CD4-positive, alpha-beta T cell (primary cell): Measurements from ENCODE around the gene CAVIN1. TPM values are rescaled to one million over a fixed set of nuclear protein-coding genes. Genes with fewer than 3 reads are reported as not detected.

Source experiments
- ATAC-seq: fragments of 200-7000 bp; cut with Tn5 transposase; one replicate; pipeline ENCODE4 v1.10.0; 2022; ENCODE audit warnings: mild to moderate bottlenecking; ENCODE audit not compliant: poor library complexity
- CTCF ChIA-PET: fragments of 350-600 bp; sonication (Branson Sonifier 250); formaldehyde crosslinking; loops from one replicate; lab custom pipeline; 2021; ENCODE audit warnings: antibody characterized with exemption, inconsistent platforms; lab: Charles Lee
- POLR2A ChIA-PET: fragments of 350-600 bp; sonication (Branson Sonifier 250); formaldehyde crosslinking; loops from one replicate; lab custom pipeline; 2021; ENCODE audit warnings: antibody characterized with exemption, inconsistent platforms; lab: Charles Lee
- DNase-seq, 14 experiments: peaks; one replicate each; pipeline ENCODE4 v3.0.0-alpha.2; 2013 to 2020; ENCODE audit warnings: mixed read lengths in 2 of 14
- H3K27ac ChIP-seq, 2 donors: one replicate each; pipeline versions ENCODE4 v1.5.1 to v1.7.0; 2013; ENCODE audit warnings: low read length in 2 of 2, low read depth in 1 of 2, mild to moderate bottlenecking in 1 of 2
- H3K27me3 ChIP-seq, 2 experiments: 1 replicate in 1 of 2; 2 replicates in 1 of 2; pipeline versions ENCODE4 v1.6.1 to v1.7.0; 2013; ENCODE audit warnings: low read length in 2 of 2, control low read depth in 1 of 2, mild to moderate bottlenecking in 1 of 2, moderate library complexity in 1 of 2; ENCODE audit not compliant: insufficient read depth in 2 of 2, control insufficient read depth in 1 of 2
- H3K36me3 ChIP-seq: one replicate; pipeline ENCODE4 v1.6.1; 2013; ENCODE audit warnings: low read length, control low read depth; ENCODE audit not compliant: insufficient read depth
- H3K4me1 ChIP-seq: one replicate; pipeline ENCODE4 v1.6.1; 2013; ENCODE audit warnings: low read length, control low read depth; ENCODE audit not compliant: insufficient read depth
- H3K4me3 ChIP-seq: one replicate; pipeline ENCODE4 v1.5.1; 2013; ENCODE audit warnings: mild to moderate bottlenecking, low read length, moderate library complexity
- H3K9me3 ChIP-seq, 2 experiments: 1 replicate in 1 of 2; 2 replicates in 1 of 2; pipeline versions ENCODE4 v1.6.1 to v1.7.0; 2013; ENCODE audit warnings: low read length in 2 of 2, mild to moderate bottlenecking in 2 of 2, control low read depth in 1 of 2, moderate library complexity in 1 of 2; ENCODE audit not compliant: control insufficient read depth in 1 of 2, insufficient read depth in 1 of 2
- H3K27ac Mint-ChIP-seq: one replicate; pipeline ENCODE4 v1.8.0; 2020; ENCODE audit warnings: mixed read lengths
- H3K27me3 Mint-ChIP-seq: one replicate; pipeline ENCODE4 v1.8.0; 2021; ENCODE audit warnings: mixed read lengths
- H3K36me3 Mint-ChIP-seq: one replicate; pipeline ENCODE4 v1.8.0; 2021; ENCODE audit warnings: low read depth, mixed read lengths
- H3K4me1 Mint-ChIP-seq: one replicate; pipeline ENCODE4 v1.8.0; 2021; ENCODE audit warnings: low read depth, mixed read lengths
- H3K4me3 Mint-ChIP-seq: one replicate; pipeline ENCODE4 v1.8.0; 2020; ENCODE audit warnings: mild to moderate bottlenecking, mixed read lengths
- H3K9me3 Mint-ChIP-seq: one replicate; pipeline ENCODE4 v1.8.0; 2020; ENCODE audit warnings: mixed read lengths
- CTCF ChIP-seq: fragments of 200-600 bp; IDR thresholded peaks from one replicate; pipeline ENCODE4 v1.8.0; 2022; ENCODE audit warnings: antibody characterized with exemption, mild to moderate bottlenecking
- intact Hi-C, 2 experiments: fragments of 100-400 bp; cut with DNase I in 1 of 2; cut with micrococcal nuclease in 1 of 2; formaldehyde crosslinking; loops; one replicate each; pipeline versions ENCODE4 v1.15.1 to v1.9.0; 2023 to 2025; cut with DNase I, micrococcal nuclease
- polyA plus RNA-seq, 2 donors: library from polyadenylated mRNA; unstranded; fragments of 120-200 nt; gene quantifications; one replicate each; pipeline ENCODE4 v1.2.1, GENCODE V29; 2013
- total RNA-seq, 174 experiments: library from RNA in 2 of 174; stranded (reverse) in 2 of 174; gene quantifications; one replicate each; pipeline ENCODE4 v1.2.3 and lab custom pipeline; 2021 to 2026

CAVIN1 gene
- total RNA-seq (under 1 TPM; 0.14 to 0.16 TPM), total RNA-seq (lab: John Stamatoyannopoulos, UW) (0.44 to 13.1 (median 1.8) reads per million in 172 experiments)
- 0.49 TPM for polyA plus RNA-seq (2013, experiment 1 of 2)
- polyA plus RNA-seq (2013, experiment 2 of 2): 6.5 TPM

DNA sequence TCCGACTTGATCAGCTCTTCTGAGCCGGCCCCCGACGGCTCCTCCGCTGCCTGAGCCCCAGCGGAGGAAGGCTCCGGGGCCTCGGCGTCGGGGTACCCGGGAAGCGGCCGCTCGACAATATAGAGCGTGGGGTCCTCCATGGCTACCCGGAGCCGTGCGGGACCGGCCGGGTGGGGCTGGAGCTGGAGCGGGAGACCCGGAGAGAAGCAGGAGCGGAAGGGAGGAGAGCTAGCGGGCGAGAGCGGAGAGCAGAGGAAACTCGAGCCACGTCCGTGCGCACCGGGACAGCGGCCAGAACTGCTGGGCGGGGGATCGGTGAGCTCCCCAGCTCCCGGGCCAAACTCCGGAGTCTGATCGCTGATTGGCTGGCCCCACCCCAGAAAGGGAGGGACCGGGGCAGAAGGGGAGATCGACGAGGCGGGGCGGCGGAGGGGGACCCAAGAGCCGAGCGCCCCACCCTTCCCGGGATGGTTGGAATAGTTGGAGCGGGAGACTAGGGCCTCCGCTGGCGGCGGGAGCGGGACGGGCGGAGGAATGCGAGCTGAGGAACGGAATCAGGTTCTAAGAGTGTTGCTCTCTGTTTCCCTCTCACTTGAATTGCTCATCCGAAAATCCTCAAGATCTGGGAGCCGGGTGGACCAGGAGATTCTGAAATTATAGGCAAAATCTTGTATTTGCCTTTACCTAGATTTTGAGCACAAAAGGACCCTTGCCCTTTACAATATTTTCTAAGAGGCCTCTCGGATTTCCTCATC is at the start of gene CAVIN1:
Gene CAVIN1 (minus strand): TSS at position 299 of the 755 bp plus-strand sequence. CDS start 159 bp downstream, at position 140.
- Mint-ChIP-seq H3K36me3 (no peaks in the 10 kb centered on the region), H3K9me3 (no peaks in the 10 kb centered on the region), H3K27ac (no peak within 1 kb of the TSS), H3K4me3 (peak within 1 kb of the TSS; percentile 88), H3K27me3 (peaks cover 27% of the 10 kb centered on the region), H3K4me1 (peaks cover 16% of the 10 kb centered on the region)
- ChIA-PET CTCF (interaction anchor here (0.8 to 2.4 kb wide), 3 partner anchors 94 to 111 kb away, joined by 3 to 4 read pairs (median 4); no protein-coding TSS in a partner anchor), POLR2A (interaction anchor here (0.6 to 2.5 kb wide), 12 partner anchors 16 to 205 kb away, joined by 3 to 12 read pairs (median 4); partner anchors contain the start of genes NAGLU, RETREG3, STAT3 and TUBG1)
- Histone ChIP-seq H3K4me3 (peak within 1 kb of the TSS; percentile 50), H3K36me3 (no peaks in the 10 kb centered on the region), H3K27me3 (peaks cover 21 to 28% of the 10 kb centered on the region in 2 experiments), H3K9me3 (peaks cover 0 to 16% of the 10 kb centered on the region in 2 experiments), H3K4me1 (peaks cover 24% of the 10 kb centered on the region), H3K27ac (no peak within 1 kb of the TSS)
- intact Hi-C loops: loop anchor here in 1 of 2 experiments (5.0 kb wide), 1 partner anchor 39 kb away; no protein-coding TSS in a partner anchor
- peak in 1 of 14 experiments; percentile 19 for DNase-seq
- TF ChIP-seq CTCF: no peak
- ATAC-seq: peak; percentile 35

- H3K4me3 Mint-ChIP-seq: no peak overlapping the region
- no peaks in the 10 kb centered on the region for H3K4me1 Mint-ChIP-seq
- Histone ChIP-seq H3K4me3 (no peak overlapping the region), H3K4me1 (no peaks in the 10 kb centered on the region), H3K36me3 (peaks cover 19% of the 10 kb centered on the region), H3K27me3 (no peaks in the 10 kb centered on the region), H3K27ac (no peak overlapping the region), H3K9me3 (no peaks in the 10 kb centered on the region)
- no peak overlapping the region for H3K27ac Mint-ChIP-seq
- CTCF ChIA-PET: no interaction called here
- H3K36me3 Mint-ChIP-seq: peaks cover 70% of the 10 kb centered on the region
- H3K9me3 Mint-ChIP-seq: no peaks in the 10 kb centered on the region
- no peak for TF ChIP-seq CTCF
- no peaks in the 10 kb centered on the region for H3K27me3 Mint-ChIP-seq
- intact Hi-C loops: no loop called here
- POLR2A ChIA-PET: no interaction called here
- DNase-seq (no peak), ATAC-seq (no peak)
Measured at GRCh38 chr17:42467889-42468288, 44.8 kb upstream of the CAVIN1 start.

- no peak overlapping the region for H3K4me3 ChIP-seq
- no peak for TF ChIP-seq CTCF
- Mint-ChIP-seq H3K27me3 (no peaks in the 10 kb centered on the region), H3K27ac (no peak overlapping the region), H3K9me3 (no peaks in the 10 kb centered on the region), H3K36me3 (peaks cover 55% of the 10 kb centered on the region), H3K4me1 (peaks cover 20% of the 10 kb centered on the region), H3K4me3 (no peak overlapping the region)
- H3K27ac ChIP-seq: no peak overlapping the region
- H3K36me3 ChIP-seq: peaks cover 19% of the 10 kb centered on the region
- no peaks in the 10 kb centered on the region for H3K27me3 ChIP-seq
- no peak for DNase-seq
- POLR2A ChIA-PET: no interaction called here
- CTCF ChIA-PET: no interaction called here
- no peak for ATAC-seq
- H3K4me1 ChIP-seq: peaks cover 14% of the 10 kb centered on the region
- H3K9me3 ChIP-seq: no peaks in the 10 kb centered on the region
- intact Hi-C loops: loop anchor here in 1 of 2 experiments (5.0 kb wide), 1 partner anchor 42 kb away; the partner anchor contains the start of gene CAVIN1
Measured at GRCh38 chr17:42463976-42464400, 40.9 kb upstream of the CAVIN1 start.
